ENCODE measurements around the gene ETV3L.

- TF ChIP-seq CTCF (IDR thresholded peaks at IDR 0.05 in 4 of 5, conservative IDR thresholded peaks at IDR 0.05 in 1 of 5) (no peak), POLR2A (IDR thresholded peaks at IDR 0.05) (no peak)
Measured at GRCh38 chr1:157111396-157112165, 12.0 kb upstream of the ETV3L start.

All from gastrocnemius medialis (tissue), 4 donors.